GM19193 (cell line): ENCODE data around the gene KCNG2.

Experiments
- POLR2A ChIP-seq: IDR thresholded peaks from 4 replicates; pipeline ENCODE4 v1.6.1; 2011; ENCODE audit not compliant: insufficient read depth, insufficient read length; ENCODE audit errors: extremely low read depth

KCNG2 gene

GRCh38 chr18:79846936-79847557 lies 49.3 kb downstream of the KCNG2 start:
- TF ChIP-seq POLR2A, result no peak

GRCh38 chr18:79847606-79848293 lies 50.0 kb downstream of the KCNG2 start:
- no peak for TF ChIP-seq POLR2A

- no peak for TF ChIP-seq POLR2A
Observed at GRCh38 chr18:79848294-79848578, 50.5 kb downstream of the KCNG2 start.

- TF ChIP-seq POLR2A, result no peak
Observed at GRCh38 chr18:79848579-79849327, 51.0 kb downstream of the KCNG2 start.

GRCh38 chr18:79849328-79850207 lies 51.8 kb downstream of the KCNG2 start:
- no peak for TF ChIP-seq POLR2A

GRCh38 chr18:79850731-79851130 lies 53.0 kb downstream of the KCNG2 start:
- TF ChIP-seq POLR2A, result no peak

GRCh38 chr18:79851489-79851888 lies 53.8 kb downstream of the KCNG2 start:
- TF ChIP-seq POLR2A, result no peak

- no peak for TF ChIP-seq POLR2A
Observed at GRCh38 chr18:79851950-79852349, 54.2 kb downstream of the KCNG2 start.

GRCh38 chr18:79852561-79853302 lies 55.0 kb downstream of the KCNG2 start:
- TF ChIP-seq POLR2A, result no peak

- TF ChIP-seq POLR2A, result no peak
Observed at GRCh38 chr18:79853303-79853992, 55.7 kb downstream of the KCNG2 start.

- no peak for TF ChIP-seq POLR2A
Observed at GRCh38 chr18:79853993-79854364, 56.2 kb downstream of the KCNG2 start.

- TF ChIP-seq POLR2A, result no peak
Observed at GRCh38 chr18:79855147-79855933, 57.6 kb downstream of the KCNG2 start.
